GM18508 (cell line): ENCODE data around the gene SEC22C.
"Not testable (repeated sequence)": the region's sequence is repeated elsewhere in the genome, so short reads cannot be mapped to it uniquely, and the experiment has no call there.

Source experiments
- ATAC-seq: cut with Tn5 transposase; IDR thresholded peaks from one replicate; pipeline ENCODE4 v1.9.1; 2021; ENCODE audit warnings: moderate number of reproducible peaks; ENCODE audit not compliant: insufficient read depth, unreplicated experiment

Gene SEC22C

DNA sequence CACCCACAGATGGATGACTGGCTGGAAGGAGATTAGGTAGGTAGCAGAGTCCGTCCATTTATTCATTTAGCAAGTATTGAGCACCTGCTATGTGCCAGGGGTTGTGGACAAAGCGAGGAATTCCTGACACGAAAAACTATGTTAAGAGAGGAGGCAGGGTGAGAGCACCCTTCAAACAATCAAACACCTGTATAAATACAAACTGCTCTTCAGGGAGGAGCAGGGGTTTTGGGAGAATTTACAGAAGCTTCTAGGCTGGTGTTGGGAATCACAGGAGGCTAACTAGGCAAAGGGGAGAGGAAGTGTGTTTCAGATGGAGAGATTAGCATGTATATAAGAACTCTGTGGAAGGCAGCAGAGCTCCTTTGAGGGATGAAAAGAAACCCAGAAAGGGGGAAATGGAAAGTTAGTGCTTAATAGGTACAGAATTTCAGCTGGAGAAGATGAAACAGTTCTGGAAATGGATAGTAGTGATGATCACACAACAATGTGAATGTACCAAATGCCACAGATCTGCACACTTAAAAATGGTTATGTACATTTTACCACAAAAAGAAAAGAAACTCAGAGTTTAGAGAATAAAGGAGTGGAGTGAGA is 805 bp upstream of the SEC22C start:
- no peak for ATAC-seq

DNA sequence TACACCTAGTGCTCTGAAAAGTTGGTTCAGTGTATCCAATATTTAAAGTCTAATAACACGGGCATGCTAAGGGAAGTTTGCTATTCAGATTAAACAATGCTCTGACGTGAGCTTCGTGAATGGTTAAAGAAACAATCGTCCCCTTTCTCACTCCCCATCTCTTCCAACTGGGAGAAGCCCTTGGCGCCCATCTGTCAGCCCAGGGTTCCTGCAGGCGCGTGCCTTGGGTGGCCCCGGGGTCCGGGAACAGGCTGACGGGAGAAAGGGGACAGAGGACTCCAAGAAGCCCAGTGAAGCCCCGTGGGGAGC is 413 bp downstream of the SEC22C start:
- no peak for ATAC-seq

DNA sequence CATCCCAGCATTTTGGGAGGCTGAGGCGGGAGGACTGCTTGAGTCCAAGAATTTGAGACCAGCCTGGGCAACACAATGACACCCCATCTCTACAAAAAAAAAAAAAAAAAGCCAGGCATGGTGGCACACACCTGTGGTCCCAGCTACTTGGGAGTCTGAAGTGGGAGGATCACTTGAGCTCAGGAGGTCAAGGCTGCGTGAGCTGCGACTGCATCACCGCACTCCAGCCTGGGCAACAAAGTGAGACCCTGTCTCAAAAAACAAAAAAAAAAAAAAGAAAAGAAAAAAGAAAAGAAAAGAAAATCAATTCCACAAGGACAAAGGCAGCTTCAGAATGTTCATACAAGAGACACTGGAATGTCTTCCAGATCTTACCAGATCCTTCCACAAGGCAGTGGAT is 2.4 kb downstream of the SEC22C start:
- not testable (repeated sequence) for ATAC-seq

DNA sequence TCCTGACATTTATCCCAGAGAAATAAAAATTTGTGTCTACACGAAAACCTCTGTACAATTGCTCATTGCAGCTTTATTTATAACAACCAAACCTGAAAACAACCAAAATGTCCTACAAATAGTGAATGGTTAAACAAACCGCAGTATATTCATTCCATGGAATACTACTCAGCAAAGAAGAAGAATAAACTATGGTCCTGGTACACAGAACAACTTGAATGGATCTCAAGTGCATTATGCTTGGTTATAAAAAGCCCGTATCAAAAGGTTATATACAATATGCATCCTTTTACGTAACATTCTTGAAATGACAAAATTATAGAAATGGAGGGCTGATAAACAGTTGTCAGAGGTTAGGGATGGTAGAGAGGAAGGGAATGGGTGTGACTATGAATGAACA is 3.7 kb downstream of the SEC22C start:
- ATAC-seq, result no peak

DNA sequence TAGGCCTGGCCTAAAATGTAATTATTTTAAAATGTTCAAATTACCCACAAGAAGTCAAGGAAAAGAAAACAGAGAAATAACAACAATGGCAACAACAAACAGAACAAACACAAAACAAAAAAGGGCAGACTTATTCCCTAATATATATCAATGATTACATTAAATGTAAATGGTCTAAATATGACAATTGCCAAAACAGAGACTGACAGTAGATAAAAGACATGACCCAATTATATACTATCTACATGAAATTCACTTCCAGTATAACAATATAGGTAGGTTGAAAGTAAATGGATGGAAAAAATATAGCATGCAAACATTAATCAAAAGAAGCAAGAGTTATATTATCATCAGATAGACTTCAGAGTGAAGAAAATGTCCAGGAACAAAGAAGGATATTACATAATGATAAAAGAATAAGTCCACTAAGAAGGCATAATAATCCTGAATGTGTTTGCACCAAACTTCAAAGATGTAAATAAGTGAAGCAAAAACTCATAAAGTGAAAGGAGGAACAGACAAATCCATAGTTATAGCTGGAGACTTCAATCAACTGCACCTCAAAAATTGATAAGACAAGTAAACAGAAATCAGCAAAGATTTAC is 6.5 kb downstream of the SEC22C start:
- ATAC-seq, result no peak

DNA sequence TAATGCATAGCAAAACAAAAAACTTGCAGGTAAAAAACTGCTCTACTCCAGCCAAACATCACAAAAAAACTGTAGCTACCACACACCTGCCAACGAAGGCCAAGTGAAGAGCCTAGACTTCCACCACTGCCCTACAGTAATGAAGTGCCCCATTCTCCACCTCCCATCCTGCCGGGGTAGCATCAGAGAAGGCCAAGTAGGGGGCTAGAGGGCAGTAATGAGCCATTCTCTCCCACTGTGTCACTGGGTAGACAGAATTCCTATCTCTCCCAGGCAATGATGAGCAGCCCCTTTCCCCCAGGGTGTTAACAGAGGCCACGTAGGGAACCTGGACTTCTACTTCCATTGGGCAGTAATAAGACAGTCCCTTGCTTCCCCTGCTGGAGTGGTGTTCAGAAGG is 9.5 kb downstream of the SEC22C start:
- ATAC-seq, result no peak

DNA sequence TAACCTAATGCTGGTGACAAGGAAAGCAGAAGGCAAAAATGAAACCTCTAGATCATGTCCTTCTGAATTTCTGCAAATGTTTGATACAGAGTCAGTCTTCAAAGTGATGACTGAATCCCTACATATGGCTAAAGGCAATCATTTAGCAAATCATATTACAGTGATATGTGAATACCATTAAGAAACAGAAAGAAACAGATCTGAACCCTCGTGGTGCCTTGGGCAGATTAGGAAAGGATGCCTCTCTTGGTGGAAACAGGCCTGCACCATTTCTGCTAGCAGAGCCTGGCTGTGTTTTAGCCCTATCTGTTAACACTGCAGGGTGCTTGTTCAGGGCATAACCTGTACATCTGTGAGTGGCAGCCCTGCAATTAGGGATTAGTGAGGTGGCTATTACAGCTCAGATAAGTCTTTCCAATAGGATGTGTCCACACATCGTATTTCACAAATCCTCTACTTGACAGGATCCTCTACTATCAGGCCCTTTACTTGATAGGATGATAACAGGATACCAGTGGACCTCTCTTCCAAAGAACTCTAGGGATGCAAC is 12.1 kb downstream of the SEC22C start:
- ATAC-seq, result no peak

DNA sequence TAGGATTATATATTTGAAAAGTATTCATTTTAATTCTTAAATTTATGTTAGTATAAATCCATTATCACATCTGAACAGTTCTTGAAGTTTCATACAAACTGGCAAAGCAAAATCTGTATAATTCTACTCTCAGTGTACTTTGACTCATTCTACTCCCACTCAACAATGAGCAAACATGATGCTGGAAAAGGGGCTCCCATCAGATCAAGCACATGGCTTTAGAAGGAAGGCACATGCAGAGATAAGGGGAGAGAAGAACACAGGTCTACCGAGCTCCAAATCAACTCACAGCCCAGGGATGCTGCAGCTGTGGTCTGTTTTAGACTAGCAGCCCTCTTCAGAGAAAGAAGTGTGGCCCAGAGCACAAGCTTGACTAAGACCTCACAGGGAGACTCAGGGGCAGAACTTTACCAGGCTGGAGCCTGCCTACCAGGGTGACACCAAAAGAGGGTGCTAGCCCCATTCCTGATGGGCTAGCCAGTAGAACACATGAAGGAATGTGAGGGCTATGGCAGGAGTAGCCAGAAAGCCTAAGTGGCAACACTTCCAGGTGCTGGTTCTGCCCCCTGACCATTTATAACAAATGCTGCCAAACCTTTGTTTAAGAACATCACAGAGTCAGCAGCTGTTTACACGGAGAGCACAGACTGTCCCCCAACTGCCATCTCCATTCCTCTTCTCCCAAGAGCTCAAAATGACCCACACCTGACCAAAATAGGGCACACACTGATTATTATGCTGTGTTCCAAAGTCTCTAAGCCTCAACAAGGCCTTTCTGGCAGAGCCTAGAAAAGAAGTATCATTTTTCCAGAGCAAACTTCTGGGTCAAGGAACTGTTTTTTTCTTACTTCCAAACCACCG is 19.5 kb downstream of the SEC22C start:
- no peak for ATAC-seq

DNA sequence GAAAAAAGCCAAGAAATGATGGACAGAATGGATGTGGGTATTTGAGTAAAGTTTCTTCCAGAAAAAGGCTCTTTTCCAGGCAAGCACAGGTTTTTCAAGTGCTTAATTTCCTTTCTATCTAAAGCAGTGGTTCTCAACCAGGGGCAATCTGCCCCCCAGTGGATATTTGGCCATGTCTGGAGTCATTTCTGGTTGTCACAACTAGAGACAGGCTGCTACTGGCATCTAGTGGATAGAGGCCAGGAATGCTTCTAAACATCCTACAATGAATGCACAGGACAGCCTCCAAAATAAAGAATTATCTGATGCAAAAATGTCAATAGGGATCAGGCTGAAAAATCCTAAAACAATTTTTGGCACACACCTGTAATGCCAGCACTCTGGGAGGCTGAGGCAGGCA is 23.9 kb downstream of the SEC22C start:
- no peak for ATAC-seq

DNA sequence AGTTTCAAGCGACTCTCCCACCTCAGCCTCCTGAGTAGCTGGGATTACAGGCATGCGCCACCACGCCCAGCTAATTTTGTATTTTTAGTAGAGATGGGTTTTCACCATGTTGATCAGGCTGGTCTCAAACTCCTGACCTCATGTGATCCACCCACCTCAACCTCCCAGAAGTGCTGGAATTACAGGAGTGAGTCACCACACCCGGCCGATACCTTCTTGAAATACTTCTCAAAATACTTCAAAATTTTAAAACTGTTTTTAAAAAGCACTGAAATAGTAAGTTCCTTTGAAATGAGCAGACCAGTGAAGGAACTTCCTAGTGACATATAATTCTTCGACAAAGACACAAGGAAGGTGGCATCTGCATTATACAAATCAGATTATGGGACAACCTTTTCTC is 24.9 kb downstream of the SEC22C start:
- not testable (repeated sequence) for ATAC-seq

DNA sequence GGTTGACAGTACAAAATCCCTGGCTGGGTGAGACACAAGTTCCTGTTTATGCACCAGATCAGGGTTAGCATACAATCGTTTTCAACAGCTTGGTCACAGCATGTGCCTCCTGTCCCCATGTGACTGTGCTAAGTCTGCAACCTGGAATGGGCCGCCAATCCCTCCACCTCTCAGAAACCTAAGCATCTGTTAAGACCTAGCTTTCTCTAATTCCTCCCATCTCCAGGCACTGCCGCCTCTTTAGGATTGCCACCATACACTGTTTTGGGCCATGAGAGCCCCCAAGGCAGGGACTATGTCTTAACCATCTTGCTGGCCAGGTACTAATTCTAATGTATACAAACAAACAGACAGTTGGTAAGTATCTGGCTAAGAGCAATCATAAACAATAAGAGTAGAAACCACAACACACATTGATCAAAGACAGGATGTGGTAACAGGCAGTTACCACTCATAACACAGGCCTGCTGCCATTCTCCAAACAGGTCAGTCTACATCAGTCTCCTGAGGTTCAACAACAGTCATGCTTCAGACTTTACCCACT is 25.6 kb downstream of the SEC22C start:
- no peak for ATAC-seq

DNA sequence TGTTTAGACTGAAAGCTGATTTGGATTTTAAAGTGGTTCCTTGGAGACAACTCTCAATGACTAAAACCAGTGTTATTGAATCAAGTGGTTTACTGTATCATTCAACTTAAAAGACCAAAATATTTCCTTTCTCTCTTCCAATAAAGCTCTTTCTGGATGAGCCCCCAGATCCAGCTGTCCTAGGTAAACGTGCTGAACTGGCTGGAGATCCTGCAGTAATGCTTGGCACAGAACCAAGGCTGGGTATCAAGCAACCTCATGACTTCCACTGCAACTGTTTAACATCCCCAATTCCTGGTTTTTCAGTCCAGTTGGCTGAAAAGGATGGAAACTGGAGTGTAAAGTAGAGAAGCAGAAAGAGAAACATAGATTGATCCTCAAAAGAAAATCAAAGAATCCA is 28.9 kb downstream of the SEC22C start:
- no peak for ATAC-seq

DNA sequence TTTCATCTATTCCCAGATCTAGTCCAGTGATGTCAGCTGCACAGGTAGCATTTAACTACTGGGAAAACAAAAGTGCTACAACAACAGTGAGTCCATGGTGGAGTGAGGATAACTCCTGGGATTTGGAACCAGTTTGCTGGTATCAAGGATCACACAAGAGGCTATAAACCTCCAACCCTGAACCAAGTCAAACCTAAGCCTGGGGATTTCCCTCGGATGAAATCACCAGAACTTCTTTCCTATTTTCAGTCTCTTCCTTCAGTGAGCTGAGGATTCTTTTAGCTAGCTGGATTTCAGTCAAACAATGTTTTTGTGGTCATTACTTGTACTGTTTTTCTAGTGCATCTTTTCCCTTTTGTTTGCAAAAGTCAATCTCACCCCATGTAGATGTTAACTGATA is 31.5 kb downstream of the SEC22C start:
- no peak for ATAC-seq

DNA sequence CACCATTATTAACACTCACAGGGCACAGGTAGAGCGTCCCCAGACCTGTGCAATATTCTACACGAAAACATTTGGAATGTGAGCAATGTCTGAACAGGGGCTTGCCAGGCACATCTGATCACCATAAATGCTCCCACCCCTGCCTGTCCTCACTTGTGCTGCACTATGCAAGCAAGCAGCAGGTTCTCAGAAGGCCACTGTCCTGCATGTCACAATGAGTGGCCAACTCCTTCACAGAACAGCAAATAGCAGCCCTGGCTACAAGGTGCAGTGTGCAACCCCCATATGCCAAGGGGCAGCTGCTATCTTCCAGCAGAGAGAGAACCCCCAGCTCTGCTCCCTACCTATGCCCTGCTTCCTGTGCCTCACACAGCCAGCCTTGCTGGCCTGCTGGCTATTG is 32.6 kb downstream of the SEC22C start:
- no peak for ATAC-seq

DNA sequence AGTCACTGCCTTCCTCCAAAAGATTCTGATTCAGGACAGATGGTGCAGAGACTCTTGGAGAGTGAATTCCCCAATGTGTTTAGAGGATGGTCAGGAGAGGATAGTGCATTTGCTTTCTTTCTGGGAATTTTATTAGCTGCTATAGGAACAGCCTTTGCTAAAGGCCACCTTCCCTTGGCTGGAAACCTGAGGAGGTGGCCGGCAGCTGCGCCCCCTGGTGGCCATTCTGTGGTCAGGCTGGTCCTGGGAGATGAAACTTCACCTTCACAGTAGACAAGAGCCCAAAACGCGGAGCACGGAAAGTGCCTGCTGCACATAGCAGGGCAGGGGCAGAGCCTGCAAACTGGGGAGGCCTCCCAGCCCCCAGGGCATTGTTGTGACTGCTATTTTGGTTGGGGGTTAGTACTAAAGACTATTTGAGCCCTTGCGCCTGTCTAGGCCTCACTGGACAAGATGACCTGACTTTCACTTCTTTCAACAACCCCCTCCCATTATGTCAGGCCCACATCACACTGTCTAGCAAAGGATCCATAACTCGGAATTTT is 34.3 kb downstream of the SEC22C start:
- no peak for ATAC-seq

DNA sequence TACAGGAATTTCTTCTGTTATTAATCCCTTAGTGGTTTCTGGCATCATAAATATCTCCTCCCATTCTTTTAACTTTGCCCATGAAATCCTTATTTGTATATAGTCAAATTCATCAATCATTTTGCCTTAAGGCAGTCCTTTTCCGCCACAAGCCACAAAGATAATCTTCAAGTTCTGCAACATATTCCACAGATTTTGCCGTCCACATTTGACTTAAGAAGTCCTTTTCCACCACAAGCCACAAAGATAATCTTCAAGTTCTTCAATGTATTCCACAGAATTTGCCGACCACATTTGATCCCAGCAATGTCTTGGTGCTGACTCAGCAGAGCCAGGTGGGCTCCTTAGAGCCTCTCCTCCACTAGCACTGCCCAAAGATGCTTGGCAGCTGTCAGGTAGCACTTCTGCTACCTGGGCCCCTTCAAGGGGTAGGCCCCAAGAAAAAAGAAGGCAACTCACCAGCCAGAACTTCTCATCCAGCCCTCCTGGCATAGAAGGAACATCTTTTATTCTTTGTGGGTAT is 35.0 kb downstream of the SEC22C start:
- no peak for ATAC-seq

DNA sequence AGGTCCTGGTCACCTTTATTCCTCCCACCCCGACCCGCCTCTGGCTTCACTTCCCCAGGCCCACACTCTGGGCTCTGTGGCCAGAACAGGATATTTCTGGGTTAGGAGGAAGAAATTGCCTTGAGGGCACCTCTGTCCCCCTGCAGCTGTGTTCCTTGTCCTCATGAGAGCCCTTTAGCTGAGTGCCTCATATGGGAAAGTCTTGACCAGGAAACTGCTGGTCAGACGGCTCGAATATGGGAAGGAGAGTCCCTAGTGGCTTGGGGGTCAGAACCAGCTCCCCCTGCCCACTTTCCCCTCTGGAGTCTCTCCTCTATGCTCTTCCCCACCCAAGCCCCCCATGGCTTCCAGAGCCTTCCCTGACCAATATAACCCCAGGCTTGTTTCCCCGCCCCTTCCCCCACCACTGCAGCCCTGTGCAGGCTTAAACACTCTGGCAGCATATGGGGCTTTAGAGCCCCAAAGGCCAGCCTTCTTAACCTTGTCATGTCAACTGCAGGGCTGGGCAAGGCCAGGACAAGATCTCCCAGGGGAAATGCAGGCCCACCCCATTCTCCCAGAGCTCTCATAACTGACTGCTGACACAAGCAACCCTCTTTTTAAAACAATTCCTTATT is 36.4 kb downstream of the SEC22C start:
- ATAC-seq, result no peak

DNA sequence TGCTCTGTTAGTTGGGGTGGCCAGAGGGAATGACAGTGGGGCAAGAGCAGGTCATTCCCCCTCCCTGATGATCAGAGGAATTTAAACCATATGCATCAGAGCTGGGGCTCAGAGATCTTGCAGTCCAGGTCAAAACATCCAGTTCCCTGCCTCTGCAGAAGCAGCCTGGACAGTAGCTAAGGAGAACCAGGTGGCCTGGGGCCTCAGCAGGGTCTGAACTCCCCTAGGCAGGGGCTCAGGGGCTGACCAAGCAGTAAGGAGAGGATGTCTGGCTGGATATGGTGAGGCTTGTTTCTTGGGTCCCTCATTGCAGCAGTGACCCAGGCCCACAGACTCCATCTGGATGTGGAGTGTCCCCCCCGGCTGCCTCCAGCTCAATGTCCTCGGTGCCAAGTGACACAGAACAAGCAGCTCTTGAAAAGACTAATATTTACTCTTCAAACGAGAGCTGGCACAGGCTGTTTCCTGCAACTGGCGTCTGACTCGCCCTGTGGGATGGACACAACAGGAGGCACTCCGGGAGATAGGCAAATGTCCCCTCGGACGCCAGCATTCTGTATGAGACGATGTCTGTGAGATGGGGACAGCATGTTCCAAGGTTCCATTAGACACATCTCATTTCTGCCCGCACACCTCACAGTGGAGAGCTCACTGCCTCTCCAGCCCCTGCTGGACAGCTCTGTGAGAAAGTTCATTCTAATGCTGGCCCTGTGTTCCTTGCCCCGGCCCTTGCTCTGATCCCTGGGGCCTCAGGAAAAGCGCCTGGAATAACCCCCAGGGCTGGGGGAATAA is 37.1 kb downstream of the SEC22C start:
- no peak for ATAC-seq

DNA sequence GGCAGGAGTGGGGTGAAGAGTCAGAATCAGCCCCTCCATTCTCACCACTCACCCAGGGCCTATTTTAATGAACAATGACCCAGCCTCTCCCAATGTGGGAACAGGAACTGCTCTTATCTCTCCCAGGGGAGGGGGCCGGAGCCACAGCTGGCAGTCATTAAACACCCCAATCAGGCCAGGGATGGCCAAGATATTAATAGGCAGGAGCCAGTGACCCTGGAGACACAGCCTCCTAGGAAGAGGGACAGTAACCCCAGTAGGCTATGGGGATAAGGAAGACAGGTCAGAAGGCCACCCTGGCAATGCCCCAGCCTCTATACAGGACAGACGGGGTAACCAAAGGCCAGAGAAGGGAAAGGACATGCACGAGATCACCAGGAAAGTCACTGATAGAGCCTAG is 40.7 kb downstream of the SEC22C start:
- no peak for ATAC-seq
